ENCODE measurements around the gene CMTM4.

The CMTM4 gene

GRCh38 chr16:66696669-66697630 is at the start of gene CMTM4:
Gene CMTM4 (minus strand): TSS chr16:66696743. CDS start chr16:66696525, 218 bp downstream.
- DNase-seq, result peak; percentile 69 to 85

GRCh38 chr16:66746048-66746447 is 49.5 kb upstream of the CMTM4 start:
- DNase-seq, result no peak

GRCh38 chr16:66741950-66742808 is 45.6 kb upstream of the CMTM4 start:
- no peak for DNase-seq

- DNase-seq, result no peak
Observed at GRCh38 chr16:66741169-66741900, 44.8 kb upstream of the CMTM4 start.

- DNase-seq, result no peak
Observed at GRCh38 chr16:66740533-66740932, 44.0 kb upstream of the CMTM4 start.

- DNase-seq, result peak; percentile 5 to 46
Observed at GRCh38 chr16:66740010-66740409, 43.5 kb upstream of the CMTM4 start.

GRCh38 chr16:66735891-66736290 is 39.3 kb upstream of the CMTM4 start:
- no peak for DNase-seq

GRCh38 chr16:66731101-66731500 is 34.6 kb upstream of the CMTM4 start:
- no peak for DNase-seq

GRCh38 chr16:66728804-66729203 is 32.3 kb upstream of the CMTM4 start:
- DNase-seq, result no peak

- DNase-seq, result peak in 1 of 2 experiments; percentile 71
Observed at GRCh38 chr16:66728117-66728787, 31.7 kb upstream of the CMTM4 start.

- DNase-seq, result no peak
Observed at GRCh38 chr16:66720766-66721165, 24.2 kb upstream of the CMTM4 start.

GRCh38 chr16:66719246-66719645 is 22.7 kb upstream of the CMTM4 start:
- DNase-seq, result no peak

- no peak for DNase-seq
Observed at GRCh38 chr16:66717776-66718175, 21.2 kb upstream of the CMTM4 start.

GRCh38 chr16:66717112-66717675 is 20.7 kb upstream of the CMTM4 start:
- DNase-seq, result peak; percentile 37 to 51

- DNase-seq, result peak; percentile 57 to 84
Observed at GRCh38 chr16:66714654-66715307, 18.2 kb upstream of the CMTM4 start.

GRCh38 chr16:66714062-66714461 is 17.5 kb upstream of the CMTM4 start:
- DNase-seq, result no peak

- no peak for DNase-seq
Observed at GRCh38 chr16:66713076-66713475, 16.5 kb upstream of the CMTM4 start.

- DNase-seq, result no peak
Observed at GRCh38 chr16:66712512-66712911, 16.0 kb upstream of the CMTM4 start.

- DNase-seq, result no peak
Observed at GRCh38 chr16:66711581-66711980, 15.0 kb upstream of the CMTM4 start.

- DNase-seq, result no peak
Observed at GRCh38 chr16:66706506-66706880, 9.9 kb upstream of the CMTM4 start.

GRCh38 chr16:66705790-66706505 is 9.4 kb upstream of the CMTM4 start:
- no peak for DNase-seq

Measured in NCI-H524 (cell line).